Suprapubic skin (tissue), 4 donors: ENCODE data around the gene PDZRN3.

ENCODE experiments used
- CTCF ChIP-seq, 2 donors: fragments of 200-600 bp in 1 of 2; fragments of 450-650 bp in 1 of 2; sonication (generic) in 1 of 2; IDR thresholded peaks; one replicate each; pipeline ENCODE4 v1.5.1; 2016 to 2019; ENCODE audit warnings: antibody characterized with exemption in 2 of 2, mild to moderate bottlenecking in 1 of 2, moderate library complexity in 1 of 2
- POLR2A ChIP-seq, 2 donors: fragments of 450-650 bp; IDR thresholded peaks; one replicate each; pipeline ENCODE4 v1.6.1; 2017; ENCODE audit warnings: antibody characterized with exemption in 2 of 2, mild to moderate bottlenecking in 2 of 2, moderate library complexity in 2 of 2
- POLR2AphosphoS5 ChIP-seq, 3 donors: sonication (generic); formaldehyde crosslinking; IDR thresholded peaks; one replicate each; pipeline ENCODE4 v1.6.1; 2017; ENCODE audit warnings: antibody characterized with exemption in 3 of 3

GRCh38 chr3:73525591-73525990 lies 99.2 kb downstream of the PDZRN3 start:
- TF ChIP-seq CTCF (IDR thresholded peaks at IDR 0.05) (no peak), POLR2A (IDR thresholded peaks at IDR 0.05) (no peak), POLR2AphosphoS5 (IDR thresholded peaks at IDR 0.05) (no peak)
